Stimulated activated CD8-positive, alpha-beta memory T cell treated with anti-CD3 and anti-CD28 coated beads, Interleukin-4, amount 100 ng/mL, for 4 hours (primary cell): Measurements from ENCODE around the gene GPR25.
A peak's percentile ranks its signal among the peaks of the same experiment; 100 is the strongest.

Experiments
- DNase-seq, 2 donors: peaks; one replicate each; pipeline ENCODE4 v3.0.0-alpha.2; 2020; ENCODE audit warnings: low read depth in 2 of 2, low spot score in 1 of 2

Gene GPR25

DNA sequence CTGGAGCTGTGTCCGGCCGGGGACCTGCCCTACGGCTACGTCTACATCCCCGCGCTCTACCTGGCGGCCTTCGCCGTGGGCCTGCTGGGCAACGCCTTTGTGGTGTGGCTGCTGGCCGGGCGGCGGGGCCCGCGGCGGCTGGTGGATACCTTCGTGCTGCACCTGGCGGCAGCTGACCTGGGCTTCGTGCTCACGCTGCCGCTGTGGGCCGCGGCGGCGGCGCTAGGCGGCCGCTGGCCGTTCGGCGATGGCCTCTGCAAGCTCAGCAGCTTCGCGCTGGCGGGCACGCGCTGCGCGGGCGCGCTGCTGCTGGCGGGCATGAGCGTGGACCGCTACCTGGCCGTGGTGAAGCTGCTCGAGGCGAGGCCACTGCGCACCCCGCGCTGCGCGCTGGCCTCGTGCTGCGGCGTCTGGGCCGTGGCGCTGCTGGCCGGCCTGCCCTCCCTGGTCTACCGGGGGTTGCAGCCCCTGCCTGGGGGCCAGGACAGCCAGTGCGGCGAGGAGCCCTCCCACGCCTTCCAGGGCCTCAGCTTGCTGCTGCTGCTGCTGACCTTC, 412 bp downstream of the GPR25 start:
- no peak for DNase-seq

- no peak for DNase-seq
Measured at GRCh38 chr1:200873671-200874397, 1.1 kb downstream of the GPR25 start.

DNA sequence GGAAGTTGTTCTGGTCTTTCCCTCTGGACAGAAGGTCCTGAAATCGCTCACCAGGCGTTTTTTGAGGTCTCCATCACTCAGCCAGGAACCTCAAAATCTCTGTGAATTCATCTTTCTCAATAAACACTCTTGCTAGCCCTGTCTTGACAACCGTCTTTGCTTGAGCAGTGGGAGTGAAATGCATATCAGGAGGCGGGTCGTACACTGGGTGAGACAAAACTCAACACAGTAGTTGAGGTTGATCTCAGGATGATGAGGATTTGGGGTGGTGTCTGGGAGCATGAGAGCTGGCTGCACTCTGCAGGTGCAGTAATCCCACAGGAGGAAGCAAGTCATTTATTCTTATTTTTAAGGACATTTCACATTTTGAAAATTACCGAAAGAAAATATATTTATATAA, 1.9 kb downstream of the GPR25 start:
- no peak for DNase-seq

DNA sequence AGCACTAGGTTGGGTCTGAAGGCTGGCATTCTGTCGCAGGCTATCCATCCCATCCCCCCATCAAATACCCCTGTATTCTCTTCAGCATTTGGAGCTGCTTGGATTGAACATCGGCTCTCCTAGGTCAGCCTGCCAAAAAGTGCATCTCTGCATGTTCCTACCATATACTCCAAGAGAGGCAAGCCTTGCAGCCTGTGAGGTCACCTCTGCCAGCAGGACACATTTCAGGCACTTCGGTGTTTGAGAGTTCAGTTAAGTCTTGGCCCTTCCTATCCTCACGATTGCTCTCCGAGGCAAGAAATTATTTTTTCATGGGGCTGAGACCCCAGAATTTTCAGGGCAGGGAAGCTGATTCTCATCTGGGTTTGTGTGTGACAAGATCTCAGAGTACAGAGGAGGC, 2.6 kb downstream of the GPR25 start:
- no peak for DNase-seq

GRCh38 chr1:200877010-200877409, 4.2 kb downstream of the GPR25 start:
- DNase-seq: no peak

GRCh38 chr1:200877839-200878551, 5.2 kb downstream of the GPR25 start:
- DNase-seq: peak in 1 of 2 donors; percentile 29

DNA sequence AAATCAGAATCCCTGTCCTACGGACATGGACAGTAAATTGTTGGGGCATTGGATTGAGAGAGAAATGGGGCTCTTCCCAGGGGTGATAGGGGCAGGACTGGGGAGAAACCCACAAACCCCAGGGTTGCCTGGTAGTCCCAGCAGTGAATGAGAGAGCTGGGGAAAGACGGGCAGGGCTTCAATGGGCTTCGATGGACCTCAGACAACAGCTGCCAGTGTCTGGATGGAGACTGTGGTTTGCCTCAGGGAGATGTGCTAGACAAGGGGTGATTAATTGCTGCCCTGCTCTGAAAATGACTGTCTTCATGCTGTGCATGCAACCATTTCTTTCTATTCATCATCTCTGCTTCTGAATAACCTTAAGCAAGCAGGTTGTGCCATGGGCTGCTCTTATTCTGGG, 7.4 kb downstream of the GPR25 start:
- no peak for DNase-seq

- DNase-seq: no peak
Measured at GRCh38 chr1:200883118-200883517, 10.3 kb downstream of the GPR25 start.

GRCh38 chr1:200885623-200886402, 13.0 kb downstream of the GPR25 start:
- no peak for DNase-seq

DNA sequence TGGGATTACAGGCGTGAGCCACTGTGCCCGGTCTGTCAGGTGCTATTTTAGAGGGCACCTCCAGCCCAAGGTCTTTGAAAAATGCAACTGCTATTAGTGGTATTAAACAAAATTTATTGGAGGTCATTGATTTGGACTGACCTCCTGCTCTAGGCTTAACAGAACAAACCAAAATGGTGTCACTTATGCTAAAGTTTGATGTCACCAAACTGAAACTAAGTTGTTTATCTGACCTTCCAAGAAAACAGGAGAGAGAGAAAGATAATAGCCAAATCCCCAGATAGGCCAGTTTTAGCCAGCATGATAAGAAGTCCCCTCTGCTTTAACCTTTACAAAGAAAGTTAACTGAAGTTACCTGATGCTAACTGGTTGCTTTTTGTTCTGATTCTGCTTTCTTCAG, 13.8 kb downstream of the GPR25 start:
- DNase-seq: no peak

- DNase-seq: no peak
Measured at GRCh38 chr1:200887036-200887435, 14.3 kb downstream of the GPR25 start.

- DNase-seq: no peak
Measured at GRCh38 chr1:200887772-200888348, 15.1 kb downstream of the GPR25 start.

DNA sequence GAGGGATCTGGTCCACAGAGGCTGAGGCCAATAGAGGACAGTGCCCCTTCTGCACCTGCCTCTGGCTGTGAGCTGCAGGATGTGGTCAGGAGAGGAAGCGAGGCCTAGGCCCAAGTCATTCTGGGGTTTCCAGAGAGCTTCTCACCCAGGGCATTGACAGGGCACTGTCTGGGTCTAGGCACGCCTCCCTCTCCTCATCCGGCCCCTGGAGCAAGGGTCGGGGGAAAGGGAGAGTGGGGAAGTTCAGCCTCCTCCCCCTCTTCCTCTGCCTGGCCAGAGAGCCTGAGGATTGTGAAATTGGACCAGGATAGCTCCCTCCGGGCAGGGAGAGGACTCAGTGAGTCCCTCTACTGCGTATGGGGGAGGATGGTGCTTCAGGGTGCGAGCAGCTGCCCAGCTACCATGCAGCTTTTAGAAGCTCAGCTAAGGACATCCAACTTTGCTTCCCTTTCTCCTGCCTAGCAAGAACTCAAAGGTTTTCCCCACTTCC, 15.6 kb downstream of the GPR25 start:
- DNase-seq: peak; percentile 22 to 51

DNA sequence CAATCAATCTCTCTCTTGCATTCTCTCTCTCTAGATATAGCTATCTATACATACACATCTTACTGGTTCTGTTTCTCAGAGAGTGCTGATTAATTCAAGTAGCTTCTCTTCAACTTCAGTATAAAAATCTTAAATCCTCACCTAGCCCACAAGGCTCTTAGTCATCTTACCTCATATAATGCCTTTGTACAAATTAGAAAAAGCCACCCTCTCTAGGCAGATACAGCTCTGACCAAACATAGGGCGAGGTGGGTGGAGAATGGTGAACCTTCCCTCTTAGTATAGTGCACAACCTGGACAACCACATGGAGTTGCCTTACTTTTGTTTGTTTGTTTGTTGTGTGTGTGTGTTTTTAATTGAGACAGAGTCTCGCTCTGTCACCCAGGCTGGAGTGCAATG, 16.8 kb downstream of the GPR25 start:
- no peak for DNase-seq

GRCh38 chr1:200890027-200890426, 17.2 kb downstream of the GPR25 start:
- DNase-seq: no peak

GRCh38 chr1:200890818-200891773, 18.3 kb downstream of the GPR25 start:
- no peak for DNase-seq

- no peak for DNase-seq
Measured at GRCh38 chr1:200891774-200892157, 19.0 kb downstream of the GPR25 start.

- DNase-seq: no peak
Measured at GRCh38 chr1:200892546-200892945, 19.8 kb downstream of the GPR25 start.

GRCh38 chr1:200892958-200893357, 20.2 kb downstream of the GPR25 start:
- no peak for DNase-seq

DNA sequence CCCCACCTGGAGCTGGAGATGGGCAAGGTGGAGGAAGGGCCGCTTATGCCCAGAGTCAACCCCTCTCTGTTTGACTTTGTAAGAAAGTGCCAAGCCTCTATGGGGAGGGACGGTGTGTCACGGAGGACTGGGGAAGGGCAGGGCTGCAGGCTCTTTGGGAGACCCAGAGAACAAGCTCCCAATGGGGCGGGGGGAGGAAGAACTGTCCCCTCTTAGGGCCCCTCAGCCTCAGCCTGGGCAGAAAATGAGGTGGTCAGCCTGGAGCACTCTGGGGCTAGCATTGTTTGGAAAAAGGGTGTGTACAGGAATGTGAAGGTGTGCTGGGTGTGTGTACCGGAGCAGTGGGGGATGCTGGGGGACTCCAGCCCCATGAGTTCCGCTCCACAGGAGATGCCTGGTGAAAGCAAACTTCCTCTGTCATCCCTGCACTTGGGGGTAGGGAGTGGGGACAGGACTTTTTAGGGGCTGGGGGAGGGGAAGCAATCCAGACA, 20.7 kb downstream of the GPR25 start:
- no peak for DNase-seq
